ENCODE measurements around the gene AAMP. TPM values are rescaled to one million over a fixed set of nuclear protein-coding genes. Genes with fewer than 3 reads are reported as not detected.

Gene AAMP
- total RNA-seq, 2 donors from 2014 or later, result 61.5 to 114 TPM

DNA sequence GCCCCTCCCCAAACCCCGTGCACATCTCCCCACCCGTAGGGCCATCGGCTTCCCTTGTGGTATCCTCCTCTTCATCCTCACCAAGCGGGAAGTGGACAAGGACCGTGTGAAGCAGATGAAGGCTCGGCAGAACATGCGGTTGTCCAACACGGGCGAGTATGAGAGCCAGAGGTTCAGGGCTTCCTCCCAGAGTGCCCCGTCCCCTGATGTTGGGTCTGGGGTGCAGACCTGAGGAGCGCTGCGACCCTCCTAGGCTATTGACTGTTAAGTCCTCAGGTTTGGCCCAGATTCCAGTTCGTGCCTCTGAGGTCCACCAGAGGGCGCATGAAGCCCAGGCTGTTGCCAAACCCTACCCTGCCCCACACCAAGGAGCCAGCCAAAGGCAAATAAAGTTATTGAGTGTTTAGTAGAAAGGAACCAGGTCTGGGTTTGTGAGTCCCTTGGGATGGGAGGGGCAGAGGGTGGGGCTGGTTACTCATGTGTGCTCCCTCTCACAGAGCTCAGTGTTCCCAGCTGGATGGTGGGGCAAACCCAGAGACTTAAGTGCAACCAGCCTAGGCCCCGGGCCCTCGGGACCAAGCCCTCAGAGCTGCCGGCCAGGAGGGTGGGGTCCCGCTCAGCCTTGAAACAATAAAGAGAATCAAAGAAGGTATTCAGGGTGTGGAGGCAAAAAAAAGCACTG, 2.7 kb upstream of the AAMP start:
- intact Hi-C loops (cut with DNase I), result no loop called here
- Histone ChIP-seq H3K9me3 (no peaks in the 10 kb centered on the region), H3K4me1 (peaks cover 50% of the 10 kb centered on the region), H3K4me3 (no peak overlapping the region), H3K27ac (peak overlapping the region; percentile 55 to 88 (median 78)), H3K27me3 (no peaks in the 10 kb centered on the region), H3K36me3 (replicated peaks in 1 of 2; ENCODE audit: insufficient read depth in 1 of 2, low read depth in 2 of 2) (peaks cover 26 to 35% of the 10 kb centered on the region in 2 donors)
- peak; percentile 91 to 96 (median 95) for DNase-seq
- 9 to 13% methylated on average over 16 to 18 of the region's 18 CpGs for WGBS, 2 donors
- ATAC-seq, result peak; percentile 69
- TF ChIP-seq, protein P1, sequence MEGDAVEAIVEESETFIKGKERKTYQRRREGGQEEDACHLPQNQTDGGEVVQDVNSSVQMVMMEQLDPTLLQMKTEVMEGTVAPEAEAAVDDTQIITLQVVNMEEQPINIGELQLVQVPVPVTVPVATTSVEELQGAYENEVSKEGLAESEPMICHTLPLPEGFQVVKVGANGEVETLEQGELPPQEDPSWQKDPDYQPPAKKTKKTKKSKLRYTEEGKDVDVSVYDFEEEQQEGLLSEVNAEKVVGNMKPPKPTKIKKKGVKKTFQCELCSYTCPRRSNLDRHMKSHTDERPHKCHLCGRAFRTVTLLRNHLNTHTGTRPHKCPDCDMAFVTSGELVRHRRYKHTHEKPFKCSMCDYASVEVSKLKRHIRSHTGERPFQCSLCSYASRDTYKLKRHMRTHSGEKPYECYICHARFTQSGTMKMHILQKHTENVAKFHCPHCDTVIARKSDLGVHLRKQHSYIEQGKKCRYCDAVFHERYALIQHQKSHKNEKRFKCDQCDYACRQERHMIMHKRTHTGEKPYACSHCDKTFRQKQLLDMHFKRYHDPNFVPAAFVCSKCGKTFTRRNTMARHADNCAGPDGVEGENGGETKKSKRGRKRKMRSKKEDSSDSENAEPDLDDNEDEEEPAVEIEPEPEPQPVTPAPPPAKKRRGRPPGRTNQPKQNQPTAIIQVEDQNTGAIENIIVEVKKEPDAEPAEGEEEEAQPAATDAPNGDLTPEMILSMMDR (IDR thresholded peaks at IDR 0.05), result peak; percentile 79 to 98 (median 96)
- peak in 2 of 3 donors; percentile 37 to 52 for TF ChIP-seq POLR2A (IDR thresholded peaks at IDR 0.05)

DNA sequence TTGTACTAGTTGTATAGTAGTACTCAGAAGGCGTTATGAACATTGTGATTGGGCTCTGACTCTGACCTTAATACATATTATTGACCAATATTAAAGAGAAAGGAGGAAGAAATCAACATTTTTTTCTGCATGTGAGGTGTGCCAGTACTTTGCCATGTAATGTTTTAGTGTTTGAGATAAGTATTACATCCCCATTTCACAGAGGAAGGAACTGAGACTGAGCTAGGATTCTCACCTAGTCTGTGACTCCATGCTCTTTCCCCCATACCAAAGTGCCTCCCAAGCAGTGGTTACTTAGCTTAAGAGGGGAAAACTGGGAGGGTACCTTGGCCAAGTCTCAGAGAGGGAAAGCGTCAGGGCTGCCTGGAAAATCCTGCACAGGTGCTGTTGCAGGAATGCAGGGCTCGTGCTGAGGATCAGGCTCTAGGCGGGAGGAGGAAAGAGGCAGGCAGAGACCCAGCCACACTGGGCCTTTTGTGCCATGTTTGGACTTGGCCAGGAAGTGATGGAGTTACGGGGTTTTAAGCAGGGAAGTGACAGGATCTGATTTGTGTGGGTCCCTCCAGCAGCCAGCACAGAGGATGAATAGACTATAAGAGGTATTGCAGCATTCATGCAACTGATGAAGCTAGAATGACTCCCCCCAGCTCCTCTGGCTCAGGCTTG, 2.1 kb upstream of the AAMP start:
- Histone ChIP-seq H3K36me3 (replicated peaks in 1 of 2; ENCODE audit: insufficient read depth in 1 of 2, low read depth in 2 of 2) (peaks cover 23 to 30% of the 10 kb centered on the region in 2 donors), H3K4me3 (no peak overlapping the region), H3K27me3 (no peaks in the 10 kb centered on the region), H3K27ac (peak overlapping the region; percentile 55 to 88 (median 78)), H3K4me1 (peaks cover 57% of the 10 kb centered on the region), H3K9me3 (no peaks in the 10 kb centered on the region)
- TF ChIP-seq, protein P1 (IDR thresholded peaks at IDR 0.05), result no peak
- ATAC-seq, result no peak
- peak in 2 of 4 donors; percentile 25 for DNase-seq
- intact Hi-C loops (cut with DNase I), result no loop called here
- 15 to 21% methylated on average over 5 of the region's 5 CpGs for WGBS, 2 donors

DNA sequence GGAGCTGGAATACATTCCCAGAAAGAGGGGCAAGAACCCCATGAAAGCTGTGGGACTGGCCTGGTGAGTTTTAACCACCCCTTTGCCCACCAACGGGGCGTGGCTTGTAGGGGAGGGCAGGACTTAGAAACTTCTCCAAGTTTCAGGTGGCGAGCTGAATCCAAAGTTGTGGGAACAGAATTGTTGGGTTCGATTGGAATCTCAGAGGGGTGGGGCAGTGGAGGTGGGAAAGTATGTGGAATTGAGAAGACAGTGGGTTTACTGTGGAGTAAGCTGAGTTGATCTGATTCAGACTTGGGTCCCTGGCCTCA, 1.5 kb upstream of the AAMP start:
- TF ChIP-seq, protein P1 (IDR thresholded peaks at IDR 0.05), result no peak
- no peak for TF ChIP-seq POLR2A (IDR thresholded peaks at IDR 0.05)
- Histone ChIP-seq H3K9me3 (no peaks in the 10 kb centered on the region), H3K36me3 (replicated peaks in 1 of 2; ENCODE audit: insufficient read depth in 1 of 2, low read depth in 2 of 2) (peaks cover 22 to 27% of the 10 kb centered on the region in 2 donors), H3K27me3 (no peaks in the 10 kb centered on the region), H3K27ac (peak overlapping the region; percentile 55 to 88 (median 78)), H3K4me1 (peaks cover 58% of the 10 kb centered on the region), H3K4me3 (no peak overlapping the region)
- ATAC-seq, result no peak
- intact Hi-C loops (cut with DNase I), result no loop called here
- 3 to 8% methylated on average over 4 of the region's 4 CpGs for WGBS, 2 donors
- DNase-seq, result peak in 1 of 4 donors; percentile 31

DNA sequence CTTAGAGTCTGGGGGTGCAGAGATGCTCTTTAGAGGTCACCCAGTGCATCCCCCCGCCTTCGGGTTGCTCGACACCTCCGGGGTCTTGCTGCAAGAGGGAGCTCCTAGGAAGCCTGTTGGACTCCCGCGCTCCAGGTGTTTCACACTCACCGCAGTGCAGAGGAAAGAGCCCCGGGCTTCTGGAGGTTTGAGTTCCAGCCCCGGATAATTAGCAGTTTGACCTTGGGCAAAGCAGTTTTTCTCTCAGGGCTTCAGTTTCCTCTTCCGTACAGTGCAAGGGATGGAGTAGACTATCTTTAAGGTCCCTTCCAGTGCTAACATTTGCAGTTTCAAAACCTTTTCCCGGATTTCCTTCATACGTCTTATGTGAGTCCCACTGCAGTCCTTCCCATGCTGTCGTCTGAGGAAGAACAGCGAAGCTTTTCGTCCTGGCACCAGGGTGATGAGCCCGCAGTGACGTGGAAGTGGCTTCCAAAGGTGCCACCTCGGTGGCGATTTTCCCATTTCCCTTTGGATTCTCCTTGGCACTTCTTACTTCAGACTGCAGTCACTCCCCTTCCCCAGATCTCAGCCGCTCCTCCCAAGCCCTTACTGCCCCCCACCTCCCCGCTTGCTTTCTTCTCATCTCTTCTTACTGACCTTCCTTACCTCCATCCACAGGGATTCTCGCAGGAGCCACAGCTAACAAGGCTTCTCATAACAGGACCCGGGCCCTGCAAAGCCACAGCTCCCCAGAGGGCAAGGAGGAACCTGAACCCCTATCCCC, 967 bp upstream of the AAMP start:
- no peak for ATAC-seq
- peak overlapping the region; percentile 92 to 93 for H3K4me3 ChIP-seq
- H3K27ac ChIP-seq, result peak overlapping the region; percentile 55 to 88 (median 78)
- TF ChIP-seq POLR2A (IDR thresholded peaks at IDR 0.05), result no peak
- TF ChIP-seq, protein P1 (IDR thresholded peaks at IDR 0.05), result no peak
- no peaks in the 10 kb centered on the region for H3K27me3 ChIP-seq
- H3K9me3 ChIP-seq, result no peaks in the 10 kb centered on the region
- H3K36me3 ChIP-seq (replicated peaks in 1 of 2; ENCODE audit: insufficient read depth in 1 of 2, low read depth in 2 of 2), result peaks cover 17 to 26% of the 10 kb centered on the region in 2 donors
- peak in 2 of 4 donors; percentile 38 to 41 for DNase-seq
- intact Hi-C loops (cut with DNase I), result no loop called here
- H3K4me1 ChIP-seq, result peaks cover 60% of the 10 kb centered on the region
- 3 to 5% methylated on average over 15 to 23 of the region's 23 CpGs for WGBS, 2 donors
